SIG-M5 treated with dmso at 0.1 percent for 504 hours (cell line): ENCODE data around the gene FARP1.
A peak's percentile ranks its signal among the peaks of the same experiment; 100 is the strongest.

Experiments
- DNase-seq: peaks from one replicate; lab custom pipeline; 2025; ENCODE audit not compliant: unreplicated experiment; lab: John Stamatoyannopoulos, UW

Gene FARP1, protein sequence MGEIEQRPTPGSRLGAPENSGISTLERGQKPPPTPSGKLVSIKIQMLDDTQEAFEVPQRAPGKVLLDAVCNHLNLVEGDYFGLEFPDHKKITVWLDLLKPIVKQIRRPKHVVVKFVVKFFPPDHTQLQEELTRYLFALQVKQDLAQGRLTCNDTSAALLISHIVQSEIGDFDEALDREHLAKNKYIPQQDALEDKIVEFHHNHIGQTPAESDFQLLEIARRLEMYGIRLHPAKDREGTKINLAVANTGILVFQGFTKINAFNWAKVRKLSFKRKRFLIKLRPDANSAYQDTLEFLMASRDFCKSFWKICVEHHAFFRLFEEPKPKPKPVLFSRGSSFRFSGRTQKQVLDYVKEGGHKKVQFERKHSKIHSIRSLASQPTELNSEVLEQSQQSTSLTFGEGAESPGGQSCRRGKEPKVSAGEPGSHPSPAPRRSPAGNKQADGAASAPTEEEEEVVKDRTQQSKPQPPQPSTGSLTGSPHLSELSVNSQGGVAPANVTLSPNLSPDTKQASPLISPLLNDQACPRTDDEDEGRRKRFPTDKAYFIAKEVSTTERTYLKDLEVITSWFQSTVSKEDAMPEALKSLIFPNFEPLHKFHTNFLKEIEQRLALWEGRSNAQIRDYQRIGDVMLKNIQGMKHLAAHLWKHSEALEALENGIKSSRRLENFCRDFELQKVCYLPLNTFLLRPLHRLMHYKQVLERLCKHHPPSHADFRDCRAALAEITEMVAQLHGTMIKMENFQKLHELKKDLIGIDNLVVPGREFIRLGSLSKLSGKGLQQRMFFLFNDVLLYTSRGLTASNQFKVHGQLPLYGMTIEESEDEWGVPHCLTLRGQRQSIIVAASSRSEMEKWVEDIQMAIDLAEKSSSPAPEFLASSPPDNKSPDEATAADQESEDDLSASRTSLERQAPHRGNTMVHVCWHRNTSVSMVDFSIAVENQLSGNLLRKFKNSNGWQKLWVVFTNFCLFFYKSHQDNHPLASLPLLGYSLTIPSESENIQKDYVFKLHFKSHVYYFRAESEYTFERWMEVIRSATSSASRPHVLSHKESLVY

DNA sequence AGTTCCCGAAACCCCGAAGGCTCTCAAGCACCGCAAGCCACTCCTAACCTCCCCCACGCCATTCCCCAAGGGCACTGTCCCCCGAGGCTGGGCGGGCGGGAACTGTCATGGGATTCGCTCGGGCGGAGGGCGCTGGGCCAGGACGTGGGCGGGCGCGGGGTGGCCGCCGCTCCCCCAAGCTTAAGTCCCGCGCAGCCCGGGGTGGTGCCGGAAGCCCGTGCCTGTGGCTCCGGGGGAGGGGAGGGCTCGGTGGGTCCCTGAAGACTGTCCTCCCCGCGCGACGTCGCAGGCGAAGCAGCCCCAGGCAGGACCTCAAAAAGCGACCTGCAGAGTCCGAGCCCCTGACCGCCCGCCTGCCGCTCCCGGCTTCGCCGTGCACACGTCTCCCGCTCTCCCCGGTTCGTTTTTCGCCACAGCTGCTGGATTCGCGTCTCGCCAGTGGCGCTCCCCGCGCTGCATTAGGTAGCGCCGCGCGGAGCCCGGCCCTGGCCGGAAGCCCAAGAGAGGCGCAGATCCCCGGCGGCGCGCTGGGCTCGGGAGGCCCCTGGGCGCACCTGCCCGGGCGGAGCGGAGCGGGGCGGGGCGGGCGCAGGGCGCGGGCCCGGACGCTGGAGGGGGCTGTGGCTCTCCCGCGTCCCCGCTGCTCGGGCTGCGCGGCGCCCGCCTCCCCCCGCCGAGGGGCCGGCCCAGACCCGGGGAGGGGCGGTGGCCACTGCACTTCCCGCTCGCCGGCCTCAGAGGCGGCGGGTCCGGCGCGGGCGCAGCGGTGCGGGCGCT, at the start of gene FARP1:
Gene FARP1 (plus strand): TSS at position 715 of the 777 bp plus-strand sequence. CDS start 70,149 bp downstream, outside the sequence.
- DNase-seq = peak; percentile 10

DNA sequence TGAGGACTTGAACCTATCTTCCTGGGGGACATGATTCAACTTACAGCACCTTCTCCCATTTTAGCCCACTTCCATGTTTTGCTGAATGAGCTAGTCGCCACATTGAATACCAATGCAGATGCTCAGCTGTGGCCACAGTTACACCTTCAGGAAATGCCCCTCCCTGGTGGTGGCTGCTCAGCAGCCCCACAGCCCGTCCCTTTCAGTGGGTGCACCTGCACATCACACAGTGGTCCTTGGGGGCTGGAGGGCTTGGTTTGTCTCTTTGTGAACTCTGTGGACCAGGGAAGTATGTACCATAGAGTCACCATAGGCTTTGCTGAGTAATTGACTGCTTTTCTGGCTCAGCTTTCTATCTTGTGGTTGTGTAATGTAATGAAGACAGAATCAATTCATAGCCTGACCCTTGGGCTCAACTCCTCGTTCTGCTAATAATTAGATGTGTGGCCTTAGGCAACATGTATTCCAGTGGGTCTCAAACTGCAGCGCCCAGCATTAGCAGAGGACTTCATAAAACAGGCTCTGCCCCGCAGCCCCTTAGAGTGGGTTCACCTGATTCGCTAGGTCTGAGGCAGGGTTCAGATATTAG, 48.1 kb upstream of the FARP1 start:
- no peak for DNase-seq

DNA sequence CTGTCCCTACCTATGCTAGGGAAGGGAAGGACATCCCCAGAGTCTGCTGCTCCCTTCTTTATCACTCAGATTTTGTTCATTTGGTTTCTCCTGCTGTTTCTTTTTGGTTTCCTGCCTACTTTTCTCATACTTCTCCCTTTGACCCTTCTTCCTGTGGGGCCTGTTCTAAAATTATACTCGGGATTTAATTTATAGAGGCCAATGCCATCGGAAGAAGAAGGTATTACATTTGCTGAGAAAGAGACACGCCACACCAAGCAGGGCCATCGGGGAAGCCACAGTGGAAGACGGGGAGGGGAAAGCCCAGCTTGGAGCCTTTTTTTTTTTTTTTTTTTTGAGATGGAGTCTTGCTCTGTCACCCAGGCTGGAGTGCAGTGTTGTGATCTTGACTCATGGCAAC, 46.8 kb upstream of the FARP1 start:
- DNase-seq = no peak

DNA sequence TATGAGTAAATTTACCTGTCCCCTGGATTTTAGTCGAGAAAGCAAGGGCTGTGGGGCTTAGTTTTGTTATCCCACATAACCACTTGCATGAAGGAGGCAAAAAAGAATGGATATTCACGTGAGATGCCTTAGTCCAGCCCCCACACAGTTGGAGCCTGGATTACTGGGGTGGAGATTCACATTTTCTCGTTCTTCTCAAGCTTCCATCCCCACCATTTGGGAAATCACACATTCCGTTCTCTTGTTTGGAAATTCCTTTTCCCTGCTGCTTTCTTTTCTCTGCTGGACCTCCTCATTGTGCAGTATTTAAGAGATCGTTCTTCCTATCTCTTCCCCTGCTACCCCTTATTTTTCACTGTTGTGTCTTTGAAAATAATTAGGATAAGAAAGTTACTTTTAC, 45.1 kb upstream of the FARP1 start:
- no peak for DNase-seq

DNA sequence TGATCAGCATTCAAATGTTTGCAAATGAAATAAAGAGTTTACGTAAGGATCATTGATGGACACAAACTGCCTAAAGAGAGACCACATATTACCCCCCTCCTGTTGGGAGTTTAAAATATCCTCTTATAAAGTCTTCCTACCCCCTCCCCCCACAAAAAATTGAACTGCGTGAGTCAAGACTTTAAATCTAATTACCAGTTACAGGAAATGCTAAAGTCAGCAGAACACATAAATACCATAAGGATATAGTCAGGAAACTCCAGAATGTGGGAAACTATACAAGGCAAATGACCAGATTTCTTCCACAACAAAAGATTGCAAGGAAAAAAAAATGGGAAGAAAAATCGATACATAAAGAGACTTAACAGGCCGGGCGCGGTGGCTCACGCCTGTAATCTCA, 44.4 kb upstream of the FARP1 start:
- no peak for DNase-seq

DNA sequence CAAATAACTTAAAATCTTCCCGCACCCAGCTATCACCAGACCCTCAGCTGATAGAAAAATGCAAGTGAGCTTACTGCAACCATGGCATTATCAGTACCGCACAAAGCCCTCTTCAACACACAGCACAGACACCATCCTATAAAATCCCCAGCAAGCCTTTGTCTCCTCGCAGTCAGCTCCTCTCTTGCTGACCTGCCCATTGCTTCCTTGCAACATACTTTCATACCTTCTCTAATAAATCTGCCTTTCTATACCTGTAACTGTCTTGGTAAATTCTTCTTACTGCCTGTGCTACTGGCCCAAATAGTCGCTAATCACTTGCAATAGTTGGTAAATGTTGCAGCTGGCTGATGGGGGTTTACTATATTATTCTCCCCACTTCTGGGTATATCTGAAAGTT, 43.3 kb upstream of the FARP1 start:
- no peak for DNase-seq

DNA sequence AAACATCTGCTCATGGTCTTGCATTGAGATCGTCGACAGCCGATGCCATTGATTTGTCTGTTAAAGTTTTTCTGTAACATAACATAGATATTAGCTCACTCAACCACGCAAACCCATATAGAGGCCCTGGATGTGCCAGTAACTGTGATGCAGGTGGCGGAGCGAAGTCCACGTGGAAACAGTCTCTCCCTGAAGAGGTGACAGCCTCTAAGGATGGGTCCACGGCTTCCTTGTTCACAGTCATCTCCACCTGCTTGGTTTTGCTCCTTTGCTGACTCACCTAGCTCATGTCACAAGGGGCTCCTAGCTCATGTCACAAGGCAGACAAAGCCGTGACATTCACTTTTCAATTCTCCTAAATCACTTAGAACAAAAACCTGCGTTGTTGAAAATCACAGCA, 42.4 kb upstream of the FARP1 start:
- DNase-seq = no peak

DNA sequence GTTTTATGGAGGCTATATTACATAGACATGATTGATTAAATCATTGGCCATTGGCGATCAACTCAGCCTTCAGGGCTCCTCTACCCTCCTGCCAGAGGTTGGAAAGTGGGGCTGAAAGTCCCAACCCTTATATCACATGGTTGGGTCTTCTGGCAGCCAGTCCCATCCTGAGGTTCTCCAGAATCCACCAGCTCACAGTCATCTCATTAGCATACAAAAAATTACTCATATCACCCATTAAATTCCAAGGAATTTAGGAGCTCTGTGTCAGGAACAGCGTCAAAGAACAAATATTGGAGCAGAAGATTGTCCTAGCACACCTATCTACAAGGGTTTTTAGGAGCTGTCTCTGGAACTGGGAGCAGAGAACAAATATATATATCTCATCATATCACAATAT, 39.4 kb upstream of the FARP1 start:
- no peak for DNase-seq

DNA sequence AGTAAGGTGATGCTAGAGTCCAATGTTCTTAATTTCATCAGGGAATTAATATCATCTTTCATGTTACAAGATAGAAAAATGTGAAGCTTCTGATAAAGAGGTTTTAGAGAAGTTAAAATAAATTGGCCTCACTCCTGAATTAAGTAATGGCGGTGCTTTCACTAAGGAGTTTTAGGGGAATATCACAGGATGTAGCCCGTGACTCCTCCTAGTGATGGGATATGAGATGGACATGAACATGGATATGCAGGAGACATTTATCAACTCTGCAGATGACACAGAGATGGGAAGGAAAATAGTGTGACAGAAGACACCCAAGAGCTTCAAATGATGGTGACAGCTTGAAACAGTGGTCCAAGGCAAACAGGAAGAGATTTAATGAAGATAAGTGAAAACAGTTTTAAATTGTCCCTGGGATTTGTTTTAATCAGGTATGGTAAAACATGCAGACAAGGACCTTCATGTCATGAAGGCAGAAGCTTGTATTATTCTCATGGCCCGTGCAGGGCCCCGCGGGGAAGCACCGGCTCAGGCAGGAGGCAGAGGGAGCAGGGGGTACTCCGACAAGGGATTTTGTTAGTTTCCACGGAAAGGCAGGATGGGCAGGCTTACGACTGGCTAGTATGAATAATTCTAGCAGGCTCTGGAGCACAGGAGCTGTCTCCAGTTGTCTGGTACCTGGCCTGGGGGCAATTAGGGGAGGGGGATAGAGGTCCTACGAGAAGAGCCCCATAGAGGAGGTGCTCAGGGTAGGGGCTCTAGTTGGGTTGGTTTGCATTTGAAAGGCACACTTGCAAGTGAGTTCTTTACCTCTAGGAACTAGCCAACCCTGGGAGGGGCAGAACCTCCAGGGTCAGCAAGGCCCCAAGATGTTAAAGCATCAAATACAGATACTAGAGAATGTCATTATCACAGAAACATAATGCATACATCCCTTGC, 38.7 kb upstream of the FARP1 start:
- no peak for DNase-seq

DNA sequence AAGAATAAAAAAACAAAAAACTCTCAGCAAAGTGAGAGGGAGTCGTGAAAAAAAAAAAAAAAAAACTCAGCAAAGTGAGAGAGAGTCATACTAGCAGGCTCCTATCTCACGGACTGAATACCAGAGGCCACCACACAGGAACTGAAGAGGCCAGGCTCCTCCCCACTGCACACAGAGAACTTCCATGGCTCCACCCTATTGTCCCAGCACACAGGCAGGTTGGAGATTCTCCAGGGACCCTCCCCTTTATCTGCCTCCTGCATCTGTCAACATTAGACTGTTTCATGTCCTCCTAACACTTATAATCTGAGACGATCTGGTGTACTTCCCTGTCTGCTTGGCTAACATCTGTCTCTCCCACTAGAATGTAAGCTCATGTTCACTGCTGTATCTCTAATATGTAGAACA, 37.0 kb upstream of the FARP1 start:
- no peak for DNase-seq

DNA sequence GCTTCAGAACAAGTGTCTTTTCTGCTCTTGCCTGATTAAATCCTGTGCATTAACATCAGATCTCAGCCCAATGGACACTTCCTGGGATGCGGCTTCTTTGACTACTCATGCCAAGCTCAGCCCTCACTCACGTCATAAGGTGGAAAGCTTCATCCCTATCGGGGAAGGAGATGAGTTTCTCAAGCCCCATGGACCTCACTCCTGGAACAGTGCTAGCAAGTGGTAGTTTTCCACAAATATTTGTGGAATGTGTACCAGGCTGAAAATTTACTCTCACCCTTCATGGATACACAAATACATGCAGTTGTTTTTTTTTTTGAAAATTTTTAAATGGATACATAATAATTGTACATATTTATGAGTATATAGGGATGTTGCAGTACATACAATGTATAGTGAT, 34.6 kb upstream of the FARP1 start:
- DNase-seq = no peak

DNA sequence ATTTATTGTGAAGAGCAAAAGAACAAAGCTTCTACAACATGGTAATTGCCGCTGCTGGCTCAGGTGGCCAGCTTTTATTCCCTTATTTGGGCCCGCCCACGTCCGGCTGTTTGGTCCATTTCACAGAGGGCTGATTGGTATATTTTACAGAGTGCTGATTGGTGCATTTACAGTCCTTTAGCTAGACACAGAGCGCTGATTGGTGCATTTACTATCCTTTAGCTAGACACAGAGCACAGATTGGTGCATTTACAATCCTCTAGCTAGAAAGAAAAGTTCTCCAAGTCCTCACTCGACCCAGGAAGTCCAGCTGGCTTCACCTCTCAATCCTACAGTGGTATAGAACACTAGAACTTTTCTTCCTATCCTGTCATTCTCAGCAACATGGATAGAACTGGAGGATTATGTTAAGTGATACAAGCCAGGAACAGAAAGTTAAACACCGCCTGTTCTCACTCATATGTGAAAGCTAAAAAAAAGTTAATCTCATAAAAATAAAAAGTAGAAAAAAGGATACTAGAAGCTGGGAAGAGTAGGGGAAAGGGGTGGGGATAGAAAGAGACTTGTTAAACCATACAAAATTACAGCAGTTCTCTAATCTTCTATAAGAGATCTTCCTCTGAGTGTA, 33.6 kb upstream of the FARP1 start:
- DNase-seq = no peak

DNA sequence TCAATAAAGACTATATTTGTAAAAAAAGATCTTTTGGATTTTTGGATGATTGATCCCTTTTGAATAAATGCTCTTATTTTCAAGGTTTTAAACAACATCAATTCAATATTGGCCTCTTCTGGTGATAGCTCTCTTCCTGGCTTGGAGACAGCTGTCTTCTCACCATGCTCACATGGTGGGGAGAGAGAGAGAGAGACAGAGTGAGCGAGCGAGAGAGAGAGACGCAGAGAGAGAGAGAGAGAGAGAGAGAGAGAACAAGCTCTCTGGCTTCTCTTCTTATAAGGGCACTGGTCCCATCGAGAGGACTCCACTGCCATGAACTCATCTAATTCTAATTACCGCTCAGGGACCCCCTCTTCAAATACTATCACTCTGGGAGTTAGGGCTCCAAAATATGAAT, 32.1 kb upstream of the FARP1 start:
- no peak for DNase-seq

DNA sequence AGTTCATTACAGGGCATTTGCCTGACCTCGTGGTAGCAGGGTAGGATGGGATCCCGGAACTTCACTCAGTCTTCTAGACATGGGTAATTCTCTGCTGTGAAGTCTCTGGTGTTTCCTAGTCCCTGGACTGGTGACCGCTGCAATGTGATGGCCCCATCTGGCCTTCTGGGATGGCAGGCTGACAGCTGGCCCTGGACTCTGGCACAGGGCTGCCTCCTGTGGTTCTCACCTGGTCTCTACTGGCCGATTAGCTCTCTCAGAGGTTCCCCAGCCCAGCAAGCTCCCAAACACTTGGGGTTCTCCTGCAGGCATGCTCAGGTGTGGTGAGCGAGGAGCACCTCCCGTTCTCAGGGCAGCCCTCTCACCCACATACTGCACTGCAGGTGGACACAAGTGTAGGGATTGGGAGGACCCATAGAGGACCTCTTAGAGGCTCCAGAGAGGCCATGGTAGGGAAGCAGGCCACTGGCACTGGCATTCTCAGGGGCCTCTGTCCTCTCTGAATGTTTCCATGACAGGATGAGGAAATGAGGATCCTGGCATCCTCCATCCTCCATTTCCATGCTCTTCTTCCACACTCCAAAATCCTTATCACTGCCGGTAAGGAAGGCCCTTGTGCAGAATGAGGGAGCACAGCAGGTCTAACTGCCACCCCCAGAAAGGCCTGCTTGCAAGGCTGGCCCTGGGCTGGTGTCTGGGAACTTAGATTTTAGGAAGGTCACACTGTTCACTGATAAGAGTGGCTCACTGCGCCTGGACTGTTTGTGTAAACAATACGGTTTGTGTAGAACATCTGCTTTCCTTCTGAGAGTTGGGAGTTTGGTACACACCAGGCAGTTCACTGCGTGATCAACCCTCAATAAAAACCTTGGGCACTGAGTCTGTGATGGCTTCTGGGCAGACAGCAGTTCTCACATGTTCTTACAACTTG, 31.5 kb upstream of the FARP1 start:
- no peak for DNase-seq

DNA sequence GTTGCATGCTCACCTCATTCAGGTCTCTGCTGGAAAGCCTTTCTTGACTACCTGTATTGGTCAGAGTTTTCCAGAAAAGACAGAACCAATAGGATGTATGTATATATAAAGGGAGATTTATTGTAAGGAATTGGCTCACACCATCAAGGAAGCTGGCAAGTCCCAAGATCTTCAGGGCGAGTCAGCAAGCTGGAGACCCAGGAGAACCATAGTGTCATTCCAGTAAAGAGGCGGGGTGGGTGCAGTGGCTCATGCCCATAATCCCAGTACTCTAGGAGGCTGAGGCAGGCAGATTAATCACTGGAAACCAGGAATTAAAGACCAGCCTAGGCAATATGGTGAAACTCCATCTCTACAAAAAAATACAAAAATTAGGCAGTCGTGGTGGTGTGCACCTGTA, 30.4 kb upstream of the FARP1 start:
- no peak for DNase-seq

DNA sequence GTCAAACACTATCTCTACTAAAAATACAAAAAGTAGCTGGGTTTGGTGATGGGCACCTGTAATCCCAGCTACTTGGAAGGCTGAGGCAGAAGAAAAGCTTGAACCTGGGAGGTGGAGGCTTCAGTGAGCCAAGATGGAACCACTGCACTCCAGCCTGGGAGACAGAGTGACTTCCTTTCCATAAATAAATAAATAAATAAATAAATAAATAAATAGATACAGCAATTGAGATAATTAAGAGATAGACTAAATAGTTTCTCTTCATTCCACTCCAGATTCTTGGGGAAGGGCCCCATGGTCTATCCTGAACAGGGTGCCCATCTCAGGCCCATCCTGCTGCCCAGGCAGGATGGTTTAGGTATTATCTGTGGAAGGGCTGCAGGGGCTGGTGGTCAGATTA, 24.0 kb upstream of the FARP1 start:
- no peak for DNase-seq

DNA sequence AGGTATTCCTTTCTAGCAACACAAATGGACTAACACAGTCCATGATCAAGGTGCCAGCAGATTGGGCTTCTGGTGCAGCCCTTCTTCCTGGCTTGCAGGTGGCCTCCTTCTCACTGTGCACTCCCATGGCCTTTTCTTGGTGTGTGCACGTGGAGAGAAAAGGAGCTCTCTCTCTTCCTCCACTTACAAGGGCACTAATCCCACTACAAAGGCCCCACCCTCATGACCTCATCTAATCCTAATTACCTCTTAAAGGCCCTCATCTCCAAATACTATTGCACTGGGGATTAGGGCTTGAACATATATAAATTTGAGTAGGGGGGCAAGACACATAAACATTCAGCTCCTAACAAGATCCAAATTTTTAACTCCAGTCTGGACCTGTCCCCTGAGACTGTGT, 19.7 kb upstream of the FARP1 start:
- DNase-seq = no peak

DNA sequence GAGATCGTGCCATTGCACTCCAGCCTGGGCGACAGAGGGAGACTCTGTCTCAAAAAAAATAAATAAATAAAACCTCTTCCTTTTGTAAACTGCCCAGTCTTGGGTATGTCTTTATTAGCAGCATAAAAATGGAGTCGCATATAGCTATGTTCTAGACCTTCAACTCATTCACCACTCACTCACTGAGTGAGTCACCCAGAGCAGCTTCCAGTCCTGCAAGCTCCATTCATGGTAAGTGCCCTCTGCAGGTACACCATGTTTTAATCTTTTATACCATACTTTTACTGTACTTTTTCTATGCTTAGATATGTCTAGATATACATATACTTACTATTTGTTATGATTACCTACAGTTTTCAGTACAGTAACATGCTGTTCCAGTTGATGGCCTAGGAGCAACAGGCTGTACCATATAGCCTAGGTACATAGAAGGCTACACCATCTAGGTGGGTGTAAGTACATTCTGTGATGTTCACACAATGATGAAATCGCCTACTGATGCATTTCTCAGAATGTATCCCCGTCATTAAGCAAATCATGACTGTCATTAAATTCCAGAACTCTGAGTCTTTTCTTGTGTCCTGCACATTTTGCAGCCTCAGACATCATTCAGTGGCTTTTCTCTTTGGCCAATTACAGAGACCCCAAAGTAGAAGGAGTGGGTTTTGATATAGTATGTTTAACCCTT, 13.7 kb upstream of the FARP1 start:
- DNase-seq = no peak
